GM21381 (cell line): ENCODE measurements around the gene TRIM25.

Experiments
- ATAC-seq: cut with Tn5 transposase; IDR thresholded peaks from one replicate; pipeline ENCODE4 v1.9.1; 2021; ENCODE audit warnings: mild to moderate bottlenecking, moderate library complexity; ENCODE audit not compliant: unreplicated experiment

The TRIM25 gene

DNA sequence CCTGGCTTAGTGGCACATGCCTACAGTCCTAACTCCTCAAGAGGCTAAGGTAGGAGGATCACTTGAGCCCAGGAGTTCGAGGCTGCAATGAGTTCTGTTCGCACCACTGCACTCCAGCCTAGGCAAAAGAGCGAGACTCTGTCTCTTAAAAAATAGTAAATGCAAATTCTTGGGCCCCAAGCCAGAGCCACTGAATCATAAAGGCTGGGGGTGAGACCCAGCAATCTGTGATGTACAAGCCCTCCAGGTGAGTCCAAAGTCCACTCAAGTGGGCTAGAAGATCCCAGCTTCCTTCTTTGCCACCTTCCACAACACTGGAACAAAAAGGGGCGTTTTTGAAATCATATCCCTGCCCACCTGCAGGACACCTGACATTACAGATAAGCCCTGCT lies 16.9 kb downstream of the TRIM25 start:
- ATAC-seq: no peak

DNA sequence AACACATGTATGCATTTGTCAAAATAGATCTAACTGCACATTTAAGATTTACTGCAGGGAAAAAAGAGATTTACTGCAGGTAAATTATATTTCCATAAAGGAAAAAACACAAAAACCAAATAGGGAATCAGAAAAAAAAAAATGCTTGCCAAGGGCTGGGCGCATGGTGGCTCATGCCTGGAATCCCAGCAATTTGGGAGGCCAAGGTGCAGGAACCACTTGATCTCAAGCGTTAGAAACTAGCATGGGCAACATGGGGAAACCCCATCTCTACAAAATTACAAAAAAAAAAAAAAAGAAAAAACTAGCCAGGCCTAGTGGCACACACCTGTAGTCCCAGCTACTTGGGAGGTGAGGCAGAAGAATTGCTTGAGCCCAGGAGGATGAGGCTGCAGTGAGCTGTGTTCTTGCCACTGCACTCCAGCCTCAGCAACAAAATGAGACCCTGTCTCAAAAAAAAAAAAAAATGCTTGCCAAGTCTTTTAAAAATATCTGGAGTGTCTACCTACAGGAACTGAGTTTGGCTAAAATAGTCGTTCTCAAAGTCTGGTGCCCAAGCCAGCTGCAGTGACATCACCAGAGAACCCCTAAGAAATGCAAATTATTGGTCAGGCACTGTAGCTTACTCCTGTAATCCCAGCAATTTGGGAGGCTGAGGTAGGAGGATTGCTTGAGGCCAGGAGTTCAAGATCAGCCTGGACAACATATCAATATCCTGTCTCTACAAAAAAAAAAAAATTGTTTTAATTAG lies 17.5 kb downstream of the TRIM25 start:
- no peak for ATAC-seq

DNA sequence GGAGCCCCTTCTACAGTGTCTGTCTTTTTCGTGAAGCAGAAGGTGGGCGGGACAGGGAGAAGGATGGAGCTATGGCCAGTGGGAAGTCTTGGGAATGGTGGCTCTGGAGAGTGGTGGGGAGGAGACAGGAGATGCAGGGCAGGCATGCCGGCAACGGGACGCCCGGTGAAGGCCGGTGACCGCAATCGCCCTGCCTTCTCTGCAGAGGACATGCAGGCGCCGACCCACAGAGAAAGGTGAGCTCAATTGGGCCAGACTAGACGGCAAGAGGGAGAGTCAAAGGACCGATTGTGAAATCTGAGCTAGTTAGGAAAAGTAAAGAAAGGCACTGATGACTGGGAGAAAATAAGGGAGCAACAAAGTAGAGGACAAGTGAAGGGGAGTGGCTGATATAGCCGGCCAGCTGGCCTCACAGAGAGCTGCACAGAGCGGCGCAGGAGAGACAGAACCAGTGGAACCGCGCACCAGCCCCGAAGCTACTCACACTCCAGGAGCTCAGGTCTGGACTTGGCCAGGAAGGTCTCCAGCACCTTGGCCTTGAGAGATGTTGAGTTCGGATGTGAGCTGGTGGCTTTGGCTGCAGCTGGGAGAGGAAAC lies 18.9 kb downstream of the TRIM25 start:
- ATAC-seq: no peak

DNA sequence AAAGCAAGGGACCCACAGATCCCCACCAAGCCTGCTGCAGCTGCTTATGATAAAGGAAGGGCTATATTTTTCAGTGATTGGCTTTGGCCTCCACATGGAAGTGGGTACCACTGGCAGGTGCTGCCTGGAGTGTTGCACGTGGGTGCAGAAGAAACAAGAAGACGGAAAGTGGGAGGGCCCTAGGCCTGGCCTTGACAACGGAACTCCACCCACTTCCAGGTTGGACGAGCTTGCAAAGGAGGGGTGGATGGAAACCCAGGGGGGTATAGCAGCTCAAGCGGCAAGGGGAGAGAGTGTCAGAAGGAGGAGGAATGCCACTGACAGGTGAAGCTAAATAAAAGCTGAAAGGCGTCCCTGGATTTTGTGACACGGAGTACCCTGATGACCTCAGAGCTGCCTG lies 20.3 kb downstream of the TRIM25 start:
- no peak for ATAC-seq

DNA sequence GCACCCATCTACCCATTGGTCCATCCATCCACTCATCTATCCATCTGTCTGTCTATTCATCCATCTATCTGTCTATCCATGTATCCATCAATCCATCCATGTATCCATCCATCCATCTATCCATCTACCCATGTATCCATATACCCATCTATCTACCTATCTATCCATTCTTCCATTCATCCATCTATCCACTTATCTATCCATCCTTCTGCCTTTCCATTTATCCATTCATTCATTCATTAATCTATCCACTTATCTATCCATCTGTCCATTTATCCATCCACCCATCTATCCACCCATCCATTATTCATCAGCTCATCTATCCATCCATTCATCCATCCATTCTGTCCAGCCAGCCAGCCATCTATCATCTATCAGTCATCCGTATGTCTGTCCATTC lies 21.5 kb downstream of the TRIM25 start:
- no peak for ATAC-seq

DNA sequence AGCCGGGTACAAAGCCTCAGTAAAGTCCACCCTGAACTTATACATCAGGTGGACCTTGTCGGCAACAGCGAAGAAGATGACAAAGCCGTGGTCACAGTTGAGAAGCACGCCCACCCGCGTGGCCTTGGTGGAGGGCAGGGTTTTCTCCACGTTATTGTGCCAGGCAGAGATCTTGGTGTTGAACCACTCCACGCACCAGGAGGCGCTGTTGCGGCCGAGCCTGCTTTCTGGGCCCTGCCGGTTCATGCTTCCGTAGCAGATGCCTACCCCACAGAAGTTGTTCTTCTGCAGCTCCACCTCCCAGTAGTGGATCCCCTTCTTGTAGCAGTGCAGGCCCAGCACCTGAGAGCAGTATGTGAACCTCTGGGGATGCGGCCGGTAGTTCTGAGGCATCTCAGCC lies 22.1 kb downstream of the TRIM25 start:
- no peak for ATAC-seq

DNA sequence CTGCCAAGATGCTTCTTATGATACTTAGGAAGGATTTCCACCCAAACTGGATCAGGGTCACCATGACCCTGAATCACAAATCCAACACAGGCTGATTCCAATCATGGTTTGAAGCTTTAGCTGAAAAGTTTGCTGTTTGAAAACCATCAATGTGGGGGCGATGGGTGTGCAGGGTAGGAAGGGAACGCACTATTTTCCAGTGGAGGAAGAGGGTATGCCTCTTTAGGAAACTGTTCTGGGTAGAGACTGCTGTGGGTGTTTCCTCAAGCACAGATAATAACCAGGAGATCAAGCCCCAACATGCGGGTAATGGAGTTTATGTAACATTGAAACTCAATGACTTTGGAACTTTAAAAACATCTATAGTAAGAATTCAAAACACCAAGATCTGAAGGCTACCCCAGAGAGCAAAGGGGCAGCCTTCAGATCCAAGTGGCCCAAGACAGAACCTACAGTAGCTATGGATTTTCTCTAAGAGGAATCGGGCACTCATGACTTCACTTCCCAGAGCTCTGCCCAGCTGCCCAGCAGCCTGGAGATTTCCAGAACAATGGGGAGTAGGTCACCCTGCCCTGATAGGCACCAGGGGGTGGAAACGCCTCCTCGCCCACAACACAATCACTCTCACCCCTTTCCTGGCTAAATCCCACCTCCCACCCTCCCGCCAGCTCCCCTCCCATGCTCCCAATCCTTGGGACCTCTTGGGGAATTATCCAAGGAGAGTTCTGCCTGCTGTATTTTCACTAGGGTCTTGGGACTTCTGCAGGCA lies 22.8 kb downstream of the TRIM25 start:
- no peak for ATAC-seq

DNA sequence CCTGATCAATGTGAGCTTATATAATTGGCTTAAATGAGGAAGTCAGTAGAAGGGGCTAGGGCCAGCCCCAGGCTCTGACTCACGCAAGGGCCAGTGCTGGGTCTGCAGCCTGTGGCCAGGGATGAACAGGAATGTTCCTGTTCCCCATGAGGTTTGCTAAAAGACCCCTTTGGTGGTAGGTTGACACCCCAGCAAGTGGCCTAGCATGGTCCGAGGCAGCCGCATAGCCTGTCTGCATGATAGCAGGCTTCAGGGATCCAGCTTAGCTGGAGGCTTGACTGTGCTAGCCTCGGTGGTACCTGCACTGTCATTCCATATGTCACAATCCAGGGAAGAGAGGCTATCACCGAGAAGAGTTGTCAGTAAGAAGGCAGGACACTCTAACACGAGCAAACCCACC lies 23.5 kb downstream of the TRIM25 start:
- ATAC-seq: no peak

DNA sequence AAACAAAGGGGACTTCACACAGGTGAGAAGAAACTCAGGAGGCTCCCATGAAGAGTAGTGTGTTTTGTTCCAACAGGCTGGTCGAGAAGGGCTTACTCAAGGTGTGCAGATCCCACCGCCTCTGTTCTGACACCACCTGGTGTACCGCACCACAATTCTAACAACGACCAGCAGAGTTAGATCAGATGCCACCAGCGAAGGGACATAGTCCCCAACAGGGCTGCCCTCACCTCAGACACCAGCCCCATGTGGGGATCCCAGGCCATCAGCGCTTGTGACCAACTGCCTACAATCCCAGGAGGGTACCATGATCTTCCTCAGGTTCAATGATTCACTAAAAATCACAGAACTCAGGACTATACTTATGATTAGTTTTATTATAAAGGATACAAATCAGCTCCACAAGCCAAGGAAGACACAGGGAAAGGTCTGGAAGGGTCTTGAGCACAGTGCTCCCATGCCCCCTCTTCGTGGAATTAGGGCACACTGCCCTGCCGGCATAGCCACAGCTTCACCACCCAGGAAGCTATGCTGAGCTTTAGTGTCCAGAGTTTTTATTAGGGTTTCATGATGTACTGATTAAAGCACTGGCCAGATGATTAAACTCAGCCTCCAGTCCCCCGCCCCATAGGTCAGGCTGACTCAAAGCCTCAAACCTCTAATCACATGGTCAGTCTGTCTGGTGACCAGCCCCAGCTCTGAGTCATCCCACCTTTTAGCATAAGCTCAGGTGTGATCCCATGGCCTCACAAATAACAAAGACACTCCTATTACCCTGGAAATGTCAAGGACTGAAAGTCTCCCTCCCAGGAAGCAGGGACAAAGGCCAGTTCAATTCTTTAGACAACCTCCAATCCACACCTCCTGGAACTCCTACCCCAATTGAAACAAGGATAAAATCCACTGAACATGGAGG lies 26.0 kb downstream of the TRIM25 start:
- no peak for ATAC-seq

DNA sequence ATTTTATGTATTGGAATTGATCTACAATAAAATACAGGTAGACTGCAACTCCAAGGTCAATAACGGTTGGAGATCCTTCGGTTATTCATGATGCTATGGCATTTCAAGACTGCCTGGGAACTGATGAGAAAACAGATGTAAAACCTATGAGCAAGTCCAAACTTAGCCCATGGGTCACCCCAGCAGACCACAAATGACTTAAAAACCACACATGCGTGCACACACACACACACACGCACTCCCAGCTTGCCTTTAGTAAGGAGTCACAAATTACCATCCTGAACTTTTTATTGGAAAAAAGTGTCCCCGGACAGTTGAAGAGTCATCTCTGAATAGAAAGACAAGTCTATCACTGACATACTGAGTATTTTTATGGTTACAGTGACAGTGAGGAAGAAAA lies 26.7 kb downstream of the TRIM25 start:
- no peak for ATAC-seq

DNA sequence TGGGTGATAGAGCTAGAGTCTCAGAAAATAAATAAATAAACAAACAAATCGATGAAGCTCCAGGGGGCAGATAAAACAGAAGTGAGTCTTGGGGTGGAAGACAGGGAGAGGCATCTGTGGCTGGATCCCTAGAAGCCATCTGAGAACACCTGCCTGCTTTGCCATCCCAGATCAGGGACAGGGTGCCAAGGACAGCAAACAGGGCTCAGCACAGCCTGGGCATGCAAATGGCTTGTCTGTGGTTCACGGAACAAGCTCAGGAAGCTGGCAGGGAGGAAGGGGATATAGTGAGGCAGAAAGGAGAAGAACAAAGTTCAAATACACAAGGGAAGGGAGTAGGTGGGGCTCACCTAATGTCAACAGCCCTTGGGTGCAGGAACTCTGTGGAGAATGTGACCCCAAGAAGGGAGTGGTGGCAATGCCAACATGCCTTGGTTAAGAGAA lies 27.5 kb downstream of the TRIM25 start:
- no peak for ATAC-seq

DNA sequence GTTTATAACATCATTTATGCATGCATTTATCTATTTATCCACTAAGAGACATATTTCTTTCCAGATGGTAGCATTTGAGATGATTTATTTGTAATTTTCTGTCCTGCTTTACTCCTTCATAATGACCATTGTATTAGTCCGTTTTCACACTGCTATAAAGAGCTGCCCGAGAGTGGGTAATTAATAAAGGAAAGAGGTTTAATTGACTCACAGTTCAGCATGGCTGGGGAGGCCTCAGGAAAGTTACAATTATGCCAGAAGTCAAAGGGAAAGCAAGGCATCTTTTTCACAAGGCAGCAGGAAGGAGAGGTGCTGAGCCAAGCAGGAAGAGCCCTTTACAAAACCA lies 28.6 kb downstream of the TRIM25 start:
- no peak for ATAC-seq

DNA sequence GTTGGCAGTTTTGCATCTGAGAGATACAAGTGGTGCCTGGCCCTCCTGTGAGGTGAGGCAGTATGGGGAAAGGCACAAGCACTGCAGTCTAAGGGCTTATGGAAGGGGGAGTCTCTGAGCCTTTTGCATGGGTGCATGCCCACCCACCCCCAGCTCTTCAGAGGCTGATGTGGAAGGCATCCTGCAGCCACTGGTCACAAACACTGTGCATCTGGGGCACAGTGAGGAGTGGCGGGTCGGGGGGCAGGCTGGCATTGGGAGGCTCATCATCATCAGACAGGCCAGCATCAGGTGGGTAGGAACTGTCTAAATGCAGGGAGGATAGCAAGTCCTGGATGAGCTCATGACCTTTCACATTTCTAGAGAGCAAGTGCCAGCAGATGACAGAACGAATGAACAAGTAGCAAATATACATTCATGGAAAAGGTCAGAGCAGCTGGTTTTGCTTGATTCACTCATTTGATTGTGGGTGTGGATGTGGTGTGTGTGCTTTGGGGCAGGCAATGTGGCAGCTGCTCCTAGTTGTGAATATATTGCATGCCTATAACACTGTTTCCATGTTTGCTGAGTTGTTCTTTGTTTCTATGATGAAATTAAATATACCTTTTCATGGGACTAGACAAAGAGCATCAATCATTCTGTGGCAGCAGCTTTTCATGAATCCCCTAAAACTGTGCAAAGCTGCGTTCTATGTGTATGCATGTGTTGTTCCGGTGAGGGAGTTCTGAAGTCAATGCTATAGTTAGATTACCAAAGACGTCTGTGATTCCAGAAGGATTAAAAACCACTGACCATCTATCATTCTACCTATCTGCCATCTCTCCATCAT lies 29.2 kb downstream of the TRIM25 start:
- ATAC-seq: no peak

DNA sequence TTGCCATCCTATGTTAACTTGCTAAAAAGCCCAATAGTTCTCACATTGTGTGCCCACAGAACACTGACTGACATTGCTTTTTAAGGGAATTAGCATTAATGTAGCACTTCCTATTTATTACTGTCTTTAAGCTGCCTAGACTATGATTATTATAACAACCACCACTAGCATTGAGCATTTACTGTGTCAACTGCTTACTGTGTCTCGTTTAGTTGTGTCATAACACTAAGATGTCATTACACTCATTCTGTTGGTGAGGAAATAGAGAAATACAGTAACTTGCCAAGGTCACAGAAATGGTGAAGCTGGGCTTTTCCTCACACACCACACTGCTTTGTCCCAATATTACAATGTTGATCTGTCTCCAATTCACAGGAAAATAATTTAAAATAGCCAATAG lies 30.2 kb downstream of the TRIM25 start:
- ATAC-seq: no peak

DNA sequence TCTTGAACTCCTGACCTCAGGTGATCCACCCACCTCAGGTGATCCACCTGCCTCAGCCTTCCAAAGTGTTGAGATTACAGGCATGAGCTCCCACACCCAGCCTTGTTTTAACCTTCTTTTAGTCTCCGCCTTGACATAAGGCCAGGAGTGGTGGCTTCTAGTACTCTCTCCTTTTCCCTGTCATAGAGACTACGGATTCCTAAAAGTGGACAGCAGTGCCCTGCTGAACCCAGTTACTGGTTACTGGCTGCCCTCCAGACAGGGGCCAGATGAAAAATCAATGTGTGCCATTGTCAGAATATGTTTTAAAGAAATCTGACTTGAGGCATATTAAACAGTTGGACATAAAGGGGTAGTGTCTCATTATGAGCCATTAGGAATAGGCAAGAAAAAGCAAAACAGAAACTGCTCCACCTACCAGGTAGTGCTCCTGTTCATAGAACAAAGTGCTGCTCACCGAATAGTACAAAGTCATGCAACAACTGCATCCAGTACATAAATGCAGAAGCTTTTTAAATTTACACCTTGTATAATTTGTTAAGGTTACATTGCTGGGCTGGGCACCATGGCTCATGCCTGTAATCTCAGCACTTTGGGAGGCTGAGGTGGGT lies 32.1 kb downstream of the TRIM25 start:
- no peak for ATAC-seq

DNA sequence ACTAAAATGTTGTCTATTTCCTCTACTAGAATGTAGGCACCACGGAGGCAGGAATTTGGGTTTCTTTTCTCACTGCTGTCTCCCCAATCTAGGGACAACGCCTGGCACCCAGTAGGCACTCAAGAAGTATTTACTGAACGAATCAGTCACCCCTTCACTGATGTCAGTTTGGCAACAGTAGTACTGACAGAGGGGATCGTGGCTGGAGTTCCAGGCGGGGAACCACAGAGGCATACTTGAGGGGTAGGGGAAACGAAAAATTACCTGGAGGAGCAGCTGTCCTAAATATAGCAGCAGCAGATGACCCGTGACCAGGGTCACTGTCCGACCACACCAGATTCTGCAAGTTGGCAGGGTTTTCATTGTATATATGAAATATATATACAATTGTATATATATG lies 33.3 kb downstream of the TRIM25 start:
- no peak for ATAC-seq

DNA sequence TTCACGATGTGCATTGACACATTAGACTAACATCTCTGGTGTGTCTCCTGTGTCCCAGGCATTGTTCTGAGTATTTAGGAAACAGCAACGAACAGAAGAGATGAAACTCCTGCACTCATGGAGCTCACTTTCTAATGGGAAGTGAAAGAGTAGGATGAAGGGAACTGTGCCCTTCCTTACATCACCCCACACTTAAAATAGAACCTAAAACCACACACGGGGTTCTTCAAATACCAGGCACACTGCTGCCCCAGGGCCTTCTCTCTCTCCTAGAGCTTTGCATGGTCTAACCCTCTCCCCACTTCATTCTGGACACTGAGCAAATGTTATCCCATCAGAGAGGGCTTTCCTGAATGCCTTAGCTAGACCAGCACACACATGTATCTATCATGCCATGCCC lies 33.7 kb downstream of the TRIM25 start:
- ATAC-seq: no peak

DNA sequence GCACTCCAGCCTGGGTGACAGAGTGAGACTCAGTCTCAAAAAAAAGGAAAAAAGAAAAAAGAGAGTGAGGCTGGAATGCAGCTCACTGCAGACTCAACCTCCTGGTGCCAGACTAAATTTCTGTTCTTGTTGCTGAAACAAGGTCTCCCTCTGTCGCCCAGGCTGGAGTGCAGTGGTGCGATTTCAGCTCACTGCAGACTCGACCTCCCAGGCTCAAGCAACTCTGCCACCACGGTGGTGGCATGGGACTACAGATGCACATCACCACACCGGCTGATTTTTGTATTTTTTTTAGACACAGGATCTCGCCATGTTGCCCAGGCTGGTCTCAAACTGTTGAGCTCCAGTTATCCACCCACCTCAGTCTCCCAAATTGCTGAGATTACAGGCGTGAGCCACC lies 34.6 kb downstream of the TRIM25 start:
- ATAC-seq: no peak

DNA sequence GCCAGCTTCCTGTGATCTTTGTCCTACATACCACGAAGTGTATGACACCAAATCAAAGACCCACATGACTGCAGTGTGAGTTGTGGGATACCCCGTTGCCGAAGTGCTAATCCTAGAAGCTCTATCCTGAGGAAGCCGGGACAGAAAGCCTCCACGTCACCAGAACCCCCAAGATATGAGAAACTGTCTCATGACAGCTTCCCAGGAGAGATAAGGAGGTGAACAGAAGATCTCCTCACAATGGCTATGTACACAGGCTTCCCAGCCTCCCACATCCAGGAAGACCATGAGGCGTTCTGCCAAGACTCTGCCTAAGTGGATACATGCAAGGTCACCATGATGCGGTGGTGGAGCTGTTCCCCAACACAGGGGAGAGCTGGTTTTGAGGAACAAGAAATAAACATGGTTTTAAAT lies 37.1 kb downstream of the TRIM25 start:
- no peak for ATAC-seq

DNA sequence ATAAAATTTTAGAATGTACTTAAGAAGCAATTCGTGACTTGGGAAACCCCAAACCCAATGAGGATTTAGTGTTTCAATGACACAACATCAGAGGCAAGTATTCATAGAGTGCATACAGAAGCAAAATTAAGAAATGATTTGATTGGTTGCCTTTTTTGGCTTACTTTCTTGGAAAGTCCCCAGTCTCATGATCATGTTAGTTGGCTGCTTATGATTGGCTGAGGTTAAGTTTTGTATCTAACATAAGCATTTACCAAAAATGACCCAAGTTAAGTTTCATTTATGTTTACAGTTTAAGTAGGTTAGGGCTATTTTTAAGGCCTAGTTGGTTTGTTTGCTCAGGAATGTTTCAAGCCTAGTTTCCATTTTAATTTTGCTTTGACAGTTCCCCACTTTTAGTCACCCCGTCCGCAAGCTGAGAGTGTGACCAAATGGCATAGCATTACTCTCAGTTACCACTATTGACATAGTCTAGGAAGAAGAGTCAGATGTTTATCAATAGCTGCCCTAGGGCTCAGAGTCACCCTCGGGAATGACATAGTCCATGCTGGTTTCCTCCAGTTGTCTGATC lies 43.7 kb downstream of the TRIM25 start:
- peak; percentile 51 for ATAC-seq
